KOPT-K1 (cell line): ENCODE measurements around the gene CDC34.

ENCODE experiments used
- H3K27ac ChIP-seq: fragments of 200-600 bp; sonication (generic); 2 replicates; pipeline ENCODE4 v1.5.1; 2016; ENCODE audit warnings: antibody characterized with exemption, mild to moderate bottlenecking, low read depth, low read length; ENCODE audit not compliant: poor library complexity, severe bottlenecking
- H3K36me3 ChIP-seq: fragments of 200-600 bp; sonication (generic); 2 replicates; pipeline ENCODE4 v1.5.1; 2017; ENCODE audit warnings: antibody characterized with exemption, mild to moderate bottlenecking, low read length, moderate library complexity; ENCODE audit not compliant: insufficient read depth
- H3K9me3 ChIP-seq: fragments of 200-600 bp; sonication (generic); 2 replicates; pipeline ENCODE4 v1.5.1; 2017; ENCODE audit warnings: antibody characterized with exemption, low read length, mild to moderate bottlenecking; ENCODE audit not compliant: insufficient read depth, poor library complexity, severe bottlenecking

Gene CDC34

GRCh38 chr19:566844-567243, 35.3 kb downstream of the CDC34 start:
- peaks cover 4% of the 10 kb centered on the region; the same call in 1 of the 2 replicates for H3K36me3 ChIP-seq
- no peaks in the 10 kb centered on the region for H3K9me3 ChIP-seq
- H3K27ac ChIP-seq = no peak overlapping the region

- Histone ChIP-seq H3K27ac (no peak overlapping the region), H3K9me3 (no peaks in the 10 kb centered on the region), H3K36me3 (peaks cover 4% of the 10 kb centered on the region; the same call in 1 of the 2 replicates)
Observed at GRCh38 chr19:567296-567900, 35.8 kb downstream of the CDC34 start.

- Histone ChIP-seq H3K27ac (no peak overlapping the region), H3K36me3 (peaks cover 4% of the 10 kb centered on the region; the same call in 1 of the 2 replicates), H3K9me3 (no peaks in the 10 kb centered on the region)
Observed at GRCh38 chr19:570251-570686, 38.7 kb downstream of the CDC34 start.

GRCh38 chr19:570937-571565, 39.5 kb downstream of the CDC34 start:
- H3K27ac ChIP-seq = peak overlapping the region; percentile 89
- no peaks in the 10 kb centered on the region for H3K9me3 ChIP-seq
- peaks cover 4% of the 10 kb centered on the region; the same call in 1 of the 2 replicates for H3K36me3 ChIP-seq

GRCh38 chr19:571566-571974, 40.0 kb downstream of the CDC34 start:
- Histone ChIP-seq H3K9me3 (no peaks in the 10 kb centered on the region), H3K36me3 (peaks cover 4% of the 10 kb centered on the region; the same call in 1 of the 2 replicates), H3K27ac (peak overlapping the region; percentile 89)

GRCh38 chr19:572140-572742, 40.7 kb downstream of the CDC34 start, which contains the start of gene BSG:
BSG (plus strand) TSS chr19:572596; CDS start chr19:572635, 39 bp downstream.
- Histone ChIP-seq H3K36me3 (peaks cover 8% of the 10 kb centered on the region; the same call in 1 of the 2 replicates), H3K27ac (peak within 1 kb of the TSS; percentile 89), H3K9me3 (no peaks in the 10 kb centered on the region)

GRCh38 chr19:572743-573518, 41.4 kb downstream of the CDC34 start:
- Histone ChIP-seq H3K9me3 (no peaks in the 10 kb centered on the region), H3K36me3 (peaks cover 12% of the 10 kb centered on the region; the same call in 1 of the 2 replicates), H3K27ac (peak overlapping the region; percentile 82)

GRCh38 chr19:573519-573825, 41.9 kb downstream of the CDC34 start:
- Histone ChIP-seq H3K27ac (peak overlapping the region; percentile 82), H3K36me3 (peaks cover 17% of the 10 kb centered on the region; the same call in 1 of the 2 replicates), H3K9me3 (no peaks in the 10 kb centered on the region)

GRCh38 chr19:574658-575526, 43.3 kb downstream of the CDC34 start:
- H3K36me3 ChIP-seq = peaks cover 29% of the 10 kb centered on the region; the same call in 1 of the 2 replicates
- H3K27ac ChIP-seq = peak overlapping the region; percentile 22
- H3K9me3 ChIP-seq = no peaks in the 10 kb centered on the region

- Histone ChIP-seq H3K36me3 (peaks cover 38% of the 10 kb centered on the region), H3K27ac (no peak overlapping the region)
Observed at GRCh38 chr19:575527-576506, 44.3 kb downstream of the CDC34 start.

GRCh38 chr19:576768-577438, 45.3 kb downstream of the CDC34 start:
- H3K27ac ChIP-seq = no peak overlapping the region
- peaks cover 47% of the 10 kb centered on the region for H3K36me3 ChIP-seq
- no peaks in the 10 kb centered on the region for H3K9me3 ChIP-seq

More at GRCh38 chr19:575527-576506, 44.3 kb downstream of the CDC34 start:
- H3K9me3 ChIP-seq = no peaks in the 10 kb centered on the region

- Histone ChIP-seq H3K27ac (no peak overlapping the region), H3K9me3 (no peaks in the 10 kb centered on the region), H3K36me3 (peaks cover 53% of the 10 kb centered on the region)
Observed at GRCh38 chr19:577439-578392, 46.2 kb downstream of the CDC34 start.
